H1 (cell line): ENCODE data around the gene ZP2.
A peak's percentile ranks its signal among the peaks of the same experiment; 100 is the strongest.

Experiments used
- ATF3 ChIP-seq: IDR thresholded peaks from 2 replicates; pipeline ENCODE4 v1.6.1; 2011; ENCODE audit warnings: low read depth, mild to moderate bottlenecking, low read length; ENCODE audit not compliant: insufficient read depth
- CBX8 ChIP-seq: fragments of 300-800, 300-1000 bp; sonication (generic); IDR thresholded peaks from 2 replicates; pipeline ENCODE4 v1.7.1; 2016; ENCODE audit warnings: low read depth, low read length, borderline replicate concordance
- CEBPB ChIP-seq: IDR thresholded peaks from 2 replicates; pipeline ENCODE4 v1.6.1; 2012; ENCODE audit warnings: low read depth, low read length
- CTCF ChIP-seq, 3 experiments: IDR thresholded peaks; 1 replicate in 2 of 3; 2 replicates in 1 of 3; pipeline versions ENCODE4 v1.5.1 to v1.6.1; 2011; ENCODE audit warnings: low read length in 3 of 3, mild to moderate bottlenecking in 3 of 3, inconsistent platforms in 2 of 3, low read depth in 1 of 3, moderate library complexity in 1 of 3; ENCODE audit not compliant: insufficient read depth in 1 of 3; ENCODE audit errors: control extremely low read depth in 1 of 3
- EGR1 ChIP-seq: IDR thresholded peaks from 2 replicates; pipeline ENCODE4 v1.6.1; 2011; ENCODE audit warnings: low read depth, low read length, borderline replicate concordance
- EZH2 ChIP-seq: fragments of 200-600 bp; sonication (generic); IDR thresholded peaks from 2 replicates; pipeline ENCODE4 v1.7.1; 2012; ENCODE audit warnings: low read depth, mild to moderate bottlenecking, moderate library complexity, low read length, inconsistent platforms; ENCODE audit not compliant: severe bottlenecking
- GABPA ChIP-seq: IDR thresholded peaks from 2 replicates; pipeline ENCODE4 v1.6.1; 2011; ENCODE audit warnings: mild to moderate bottlenecking, low read length, moderate library complexity, borderline replicate concordance; ENCODE audit not compliant: insufficient read depth
- JUND ChIP-seq: IDR thresholded peaks from 2 replicates; pipeline ENCODE4 v1.6.1; 2011; ENCODE audit warnings: mild to moderate bottlenecking, improper control_type of control experiment, low read length
- POLR2A ChIP-seq, 2 experiments: IDR thresholded peaks; 1 replicate in 1 of 2; 2 replicates in 1 of 2; pipeline ENCODE4 v1.6.1; 2011; ENCODE audit warnings: low read depth in 2 of 2, low read length in 2 of 2, mild to moderate bottlenecking in 2 of 2; ENCODE audit errors: control extremely low read depth in 1 of 2
- RAD21 ChIP-seq, 2 experiments: IDR thresholded peaks in 1 of 2; conservative IDR thresholded peaks in 1 of 2; 2 replicates each; pipeline ENCODE4 v1.6.1; 2011; ENCODE audit warnings: low read depth in 2 of 2, low read length in 2 of 2, improper control_type of control experiment in 1 of 2, inconsistent platforms in 1 of 2, mild to moderate bottlenecking in 1 of 2, moderate library complexity in 1 of 2
- RBBP5 ChIP-seq: IDR thresholded peaks from 2 replicates; pipeline ENCODE4 v1.7.1; 2012; ENCODE audit warnings: low read depth, mild to moderate bottlenecking, inconsistent platforms, low read length, moderate library complexity, borderline replicate concordance
- SRF ChIP-seq: IDR thresholded peaks from 2 replicates; pipeline ENCODE4 v1.6.1; 2011; ENCODE audit warnings: mild to moderate bottlenecking, low read depth, low read length, moderate library complexity

- TF ChIP-seq RAD21 (IDR thresholded peaks at IDR 0.05 in 1 of 2, conservative IDR thresholded peaks at IDR 0.05 in 1 of 2; ENCODE audit: low read depth in 2 of 2, low read length in 2 of 2) (no peak), CEBPB (no peak), CBX8 (no peak), ATF3 (no peak), EGR1 (no peak), POLR2A (IDR thresholded peaks at IDR 0.05; ENCODE audit: control extremely low read depth in 1 of 2, low read depth in 2 of 2, low read length in 2 of 2) (no peak), JUND (no peak), RBBP5 (peak; percentile 71; the same call in 1 of the 2 replicates), SRF (no peak), EZH2 (no peak), GABPA (no peak), CTCF (IDR thresholded peaks at IDR 0.05; ENCODE audit: control extremely low read depth in 1 of 3, insufficient read depth in 1 of 3, low read depth in 1 of 3, low read length in 3 of 3) (no peak)
These were observed 52.0 kb downstream of the ZP2 start for GRCh38 chr16:21159281-21159951.
